ENCODE measurements around the gene RAI1. TPM values are rescaled to one million over a fixed set of nuclear protein-coding genes. Genes with fewer than 3 reads are reported as not detected.

RAI1 gene
- total RNA-seq, 4 donors from 2014 or later: 17.0 to 36.3 (median 22.3) TPM

- 86 to 87% methylated on average over 3 of the region's 3 CpGs for WGBS, 2 donors
- TF ChIP-seq, protein P1, sequence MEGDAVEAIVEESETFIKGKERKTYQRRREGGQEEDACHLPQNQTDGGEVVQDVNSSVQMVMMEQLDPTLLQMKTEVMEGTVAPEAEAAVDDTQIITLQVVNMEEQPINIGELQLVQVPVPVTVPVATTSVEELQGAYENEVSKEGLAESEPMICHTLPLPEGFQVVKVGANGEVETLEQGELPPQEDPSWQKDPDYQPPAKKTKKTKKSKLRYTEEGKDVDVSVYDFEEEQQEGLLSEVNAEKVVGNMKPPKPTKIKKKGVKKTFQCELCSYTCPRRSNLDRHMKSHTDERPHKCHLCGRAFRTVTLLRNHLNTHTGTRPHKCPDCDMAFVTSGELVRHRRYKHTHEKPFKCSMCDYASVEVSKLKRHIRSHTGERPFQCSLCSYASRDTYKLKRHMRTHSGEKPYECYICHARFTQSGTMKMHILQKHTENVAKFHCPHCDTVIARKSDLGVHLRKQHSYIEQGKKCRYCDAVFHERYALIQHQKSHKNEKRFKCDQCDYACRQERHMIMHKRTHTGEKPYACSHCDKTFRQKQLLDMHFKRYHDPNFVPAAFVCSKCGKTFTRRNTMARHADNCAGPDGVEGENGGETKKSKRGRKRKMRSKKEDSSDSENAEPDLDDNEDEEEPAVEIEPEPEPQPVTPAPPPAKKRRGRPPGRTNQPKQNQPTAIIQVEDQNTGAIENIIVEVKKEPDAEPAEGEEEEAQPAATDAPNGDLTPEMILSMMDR (IDR thresholded peaks at IDR 0.05): no peak
- no peak for TF ChIP-seq POLR2A (IDR thresholded peaks at IDR 0.05)
- H3K27ac ChIP-seq: no peak overlapping the region
- H3K27me3 ChIP-seq: no peaks in the 10 kb centered on the region
- DNase-seq: no peak
- H3K9me3 ChIP-seq: no peaks in the 10 kb centered on the region
- peaks cover 24 to 77% (median 44%) of the 10 kb centered on the region in 3 donors for H3K4me1 ChIP-seq
- intact Hi-C loops (cut with DNase I): no loop called here
- H3K36me3 ChIP-seq: peaks cover 0 to 6% (median 0%) of the 10 kb centered on the region in 3 donors
- no peak overlapping the region for H3K4me3 ChIP-seq
Measured at GRCh38 chr17:17748179-17748578, 66.9 kb downstream of the RAI1 start.

- no peak for DNase-seq
- 77 to 85% methylated on average over 8 of the region's 8 CpGs for WGBS, 2 donors
- no peak overlapping the region for H3K4me3 ChIP-seq
- peaks cover 28 to 79% (median 47%) of the 10 kb centered on the region in 3 donors for H3K4me1 ChIP-seq
- no peaks in the 10 kb centered on the region for H3K9me3 ChIP-seq
- H3K27ac ChIP-seq: no peak overlapping the region
- no peak for TF ChIP-seq POLR2A (IDR thresholded peaks at IDR 0.05)
- TF ChIP-seq, protein P1 (IDR thresholded peaks at IDR 0.05): no peak
- peaks cover 0 to 6% (median 0%) of the 10 kb centered on the region in 3 donors for H3K36me3 ChIP-seq
- no peaks in the 10 kb centered on the region for H3K27me3 ChIP-seq
- intact Hi-C loops (cut with DNase I): no loop called here
Measured at GRCh38 chr17:17748604-17749003, 67.3 kb downstream of the RAI1 start.

- peak overlapping the region in 2 of 4 donors; percentile 37 to 54 for H3K27ac ChIP-seq
- H3K4me1 ChIP-seq: peaks cover 29 to 81% (median 47%) of the 10 kb centered on the region in 3 donors
- WGBS, 2 donors: 67 to 71% methylated on average over 6 to 14 of the region's 17 CpGs
- intact Hi-C loops (cut with DNase I): no loop called here
- H3K4me3 ChIP-seq: no peak overlapping the region
- H3K9me3 ChIP-seq: no peaks in the 10 kb centered on the region
- peaks cover 0 to 6% (median 0%) of the 10 kb centered on the region in 3 donors for H3K36me3 ChIP-seq
- H3K27me3 ChIP-seq: no peaks in the 10 kb centered on the region
- DNase-seq: no peak
- TF ChIP-seq, protein P1 (IDR thresholded peaks at IDR 0.05): no peak
- no peak for TF ChIP-seq POLR2A (IDR thresholded peaks at IDR 0.05)
Measured at GRCh38 chr17:17749025-17749772, 67.9 kb downstream of the RAI1 start.

- WGBS, 2 donors: 41 to 46% methylated on average over 5 to 6 of the region's 6 CpGs
- Histone ChIP-seq H3K36me3 (peaks cover 0 to 6% (median 0%) of the 10 kb centered on the region in 3 donors), H3K4me3 (no peak overlapping the region), H3K4me1 (peaks cover 29 to 79% (median 47%) of the 10 kb centered on the region in 3 donors), H3K9me3 (no peaks in the 10 kb centered on the region), H3K27me3 (no peaks in the 10 kb centered on the region), H3K27ac (peak overlapping the region in 2 of 4 donors; percentile 37 to 54)
- no peak for DNase-seq
- TF ChIP-seq, protein P1 (IDR thresholded peaks at IDR 0.05): no peak
- TF ChIP-seq POLR2A (IDR thresholded peaks at IDR 0.05): no peak
- intact Hi-C loops (cut with DNase I): no loop called here
Measured at GRCh38 chr17:17749921-17750320, 68.7 kb downstream of the RAI1 start.

DNA sequence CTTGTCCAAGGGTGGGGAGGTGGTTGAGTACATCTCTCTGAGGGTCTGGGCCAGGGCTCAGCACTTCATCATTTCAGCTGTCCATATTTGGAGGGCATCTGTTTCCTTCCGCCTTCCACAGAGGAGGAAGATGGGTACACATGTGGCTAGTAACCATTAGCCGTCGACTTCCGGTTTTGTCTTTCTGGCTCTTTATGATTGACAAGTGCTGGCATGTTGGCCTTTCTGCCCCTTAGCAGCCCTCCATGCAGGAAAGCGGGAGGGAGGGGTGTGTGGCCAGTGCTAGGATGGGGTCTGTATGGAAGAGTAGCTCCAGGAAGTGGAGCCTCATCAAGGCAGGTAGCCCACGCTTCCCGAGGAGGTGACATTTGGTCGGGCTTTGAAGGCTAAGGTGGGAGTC is 69.6 kb downstream of the RAI1 start:
- Histone ChIP-seq H3K27ac (peak overlapping the region; percentile 74 to 93 (median 91)), H3K36me3 (peaks cover 0 to 5% (median 0%) of the 10 kb centered on the region in 3 donors), H3K4me1 (peaks cover 29 to 77% (median 47%) of the 10 kb centered on the region in 3 donors), H3K9me3 (no peaks in the 10 kb centered on the region), H3K27me3 (no peaks in the 10 kb centered on the region), H3K4me3 (no peak overlapping the region)
- 14 to 54% methylated on average over 6 of the region's 8 CpGs for WGBS, 2 donors
- intact Hi-C loops (cut with DNase I): no loop called here
- TF ChIP-seq POLR2A (IDR thresholded peaks at IDR 0.05): no peak
- TF ChIP-seq, protein P1 (IDR thresholded peaks at IDR 0.05): no peak
- DNase-seq: no peak

All from esophagus squamous epithelium (tissue), 5 donors.